Measurements from ENCODE around the gene ARID4A.
A peak's percentile ranks its signal among the peaks of the same experiment; 100 is the strongest.
"Not testable (repeated sequence)": the region's sequence is repeated elsewhere in the genome, so short reads cannot be mapped to it uniquely, and the experiment has no call there.

Gene ARID4A, protein sequence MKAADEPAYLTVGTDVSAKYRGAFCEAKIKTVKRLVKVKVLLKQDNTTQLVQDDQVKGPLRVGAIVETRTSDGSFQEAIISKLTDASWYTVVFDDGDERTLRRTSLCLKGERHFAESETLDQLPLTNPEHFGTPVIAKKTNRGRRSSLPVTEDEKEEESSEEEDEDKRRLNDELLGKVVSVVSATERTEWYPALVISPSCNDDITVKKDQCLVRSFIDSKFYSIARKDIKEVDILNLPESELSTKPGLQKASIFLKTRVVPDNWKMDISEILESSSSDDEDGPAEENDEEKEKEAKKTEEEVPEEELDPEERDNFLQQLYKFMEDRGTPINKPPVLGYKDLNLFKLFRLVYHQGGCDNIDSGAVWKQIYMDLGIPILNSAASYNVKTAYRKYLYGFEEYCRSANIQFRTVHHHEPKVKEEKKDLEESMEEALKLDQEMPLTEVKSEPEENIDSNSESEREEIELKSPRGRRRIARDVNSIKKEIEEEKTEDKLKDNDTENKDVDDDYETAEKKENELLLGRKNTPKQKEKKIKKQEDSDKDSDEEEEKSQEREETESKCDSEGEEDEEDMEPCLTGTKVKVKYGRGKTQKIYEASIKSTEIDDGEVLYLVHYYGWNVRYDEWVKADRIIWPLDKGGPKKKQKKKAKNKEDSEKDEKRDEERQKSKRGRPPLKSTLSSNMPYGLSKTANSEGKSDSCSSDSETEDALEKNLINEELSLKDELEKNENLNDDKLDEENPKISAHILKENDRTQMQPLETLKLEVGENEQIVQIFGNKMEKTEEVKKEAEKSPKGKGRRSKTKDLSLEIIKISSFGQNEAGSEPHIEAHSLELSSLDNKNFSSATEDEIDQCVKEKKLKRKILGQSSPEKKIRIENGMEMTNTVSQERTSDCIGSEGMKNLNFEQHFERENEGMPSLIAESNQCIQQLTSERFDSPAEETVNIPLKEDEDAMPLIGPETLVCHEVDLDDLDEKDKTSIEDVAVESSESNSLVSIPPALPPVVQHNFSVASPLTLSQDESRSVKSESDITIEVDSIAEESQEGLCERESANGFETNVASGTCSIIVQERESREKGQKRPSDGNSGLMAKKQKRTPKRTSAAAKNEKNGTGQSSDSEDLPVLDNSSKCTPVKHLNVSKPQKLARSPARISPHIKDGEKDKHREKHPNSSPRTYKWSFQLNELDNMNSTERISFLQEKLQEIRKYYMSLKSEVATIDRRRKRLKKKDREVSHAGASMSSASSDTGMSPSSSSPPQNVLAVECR

DNA sequence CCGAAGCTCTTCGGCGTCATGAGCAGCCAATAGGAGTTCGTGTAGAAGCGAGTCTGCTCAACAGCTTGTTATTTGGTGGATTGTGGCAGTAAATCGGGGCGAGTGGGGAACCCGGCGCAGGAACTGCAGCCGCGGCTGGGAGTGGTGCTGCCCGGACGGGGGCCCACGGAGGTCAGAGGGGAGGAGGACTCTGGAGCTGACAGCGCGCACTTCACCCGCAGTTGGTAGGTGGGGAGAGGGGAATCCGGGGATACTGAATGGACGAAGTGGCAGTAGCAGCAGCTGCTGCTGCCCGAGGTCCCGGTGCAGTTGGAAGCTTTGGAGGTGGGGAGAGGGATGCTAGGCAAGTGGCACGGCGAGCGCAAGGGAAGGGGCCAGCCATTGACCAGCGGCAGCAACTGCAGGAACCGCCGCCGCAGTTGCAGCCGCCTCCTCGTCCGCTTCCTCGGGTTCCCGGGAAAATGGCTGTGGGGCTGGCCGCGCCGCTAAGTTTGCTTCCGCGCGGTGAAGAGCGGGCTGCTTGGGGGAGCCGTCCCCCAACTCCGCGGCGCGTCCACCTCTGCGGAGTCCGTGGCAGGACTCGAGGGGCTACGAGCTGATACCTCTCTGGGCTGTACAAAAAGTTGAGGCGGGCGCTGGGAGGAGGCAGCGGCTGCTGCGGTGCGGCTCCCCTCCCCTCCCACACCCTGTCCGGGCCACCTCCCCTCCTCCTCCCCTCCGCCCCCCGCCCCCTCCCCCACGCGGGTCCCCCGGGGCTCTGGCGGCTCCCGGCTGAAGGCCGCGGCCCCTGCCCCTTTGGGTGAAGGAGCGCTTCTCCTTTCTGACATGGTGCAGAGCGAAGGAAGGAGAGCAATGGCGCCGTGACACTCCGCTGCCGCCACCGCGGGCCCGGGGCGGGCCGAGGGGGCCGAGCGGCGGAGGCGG, at the start of gene ARID4A:
ARID4A (plus strand) TSS at position 79 of the 924 bp plus-strand sequence. CDS start 1,300 bp downstream, outside the sequence.
- peak; percentile 67 for DNase-seq (ENCODE audit: low read depth)

DNA sequence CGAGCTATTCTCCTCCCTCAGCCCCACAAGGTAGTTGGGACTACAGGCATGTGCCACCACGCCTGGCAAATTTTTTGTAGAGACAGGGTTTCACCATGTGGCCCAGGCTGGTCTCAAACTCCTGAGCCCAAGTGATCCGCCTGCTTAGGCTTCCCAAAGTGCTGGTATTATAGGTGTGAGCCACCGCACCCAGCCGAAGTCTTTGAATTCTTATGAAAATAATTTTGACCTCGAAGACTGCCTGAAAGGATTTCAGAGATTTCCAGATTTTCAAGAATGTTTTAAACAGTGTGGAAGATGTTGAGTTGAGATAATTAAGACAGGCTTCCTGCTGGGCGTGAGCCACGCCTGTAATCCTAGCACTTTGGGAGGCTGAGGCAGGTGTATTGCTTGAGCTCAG, 48.7 kb upstream of the ARID4A start:
- no peak for DNase-seq (ENCODE audit: low read depth)

DNA sequence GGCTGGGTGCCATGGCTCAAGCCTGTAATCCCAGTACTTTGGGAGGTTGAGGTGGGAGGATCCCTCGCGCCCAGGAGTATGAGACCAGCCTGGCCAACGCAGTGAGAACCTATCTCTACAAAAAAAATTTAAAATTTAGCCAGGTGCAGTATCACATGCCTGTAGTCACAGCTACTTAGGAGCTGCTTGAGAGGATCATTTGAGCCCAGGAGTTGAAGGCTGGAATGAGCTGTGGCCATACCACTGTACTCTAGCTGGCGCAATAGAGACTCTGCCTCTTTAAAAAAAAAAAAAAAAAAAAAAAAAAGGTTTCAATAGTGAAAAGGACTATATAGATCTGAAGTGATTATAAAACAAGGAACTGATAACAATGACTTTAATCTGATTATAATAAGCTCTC, 40.2 kb upstream of the ARID4A start:
- no peak for DNase-seq (ENCODE audit: low read depth)

DNA sequence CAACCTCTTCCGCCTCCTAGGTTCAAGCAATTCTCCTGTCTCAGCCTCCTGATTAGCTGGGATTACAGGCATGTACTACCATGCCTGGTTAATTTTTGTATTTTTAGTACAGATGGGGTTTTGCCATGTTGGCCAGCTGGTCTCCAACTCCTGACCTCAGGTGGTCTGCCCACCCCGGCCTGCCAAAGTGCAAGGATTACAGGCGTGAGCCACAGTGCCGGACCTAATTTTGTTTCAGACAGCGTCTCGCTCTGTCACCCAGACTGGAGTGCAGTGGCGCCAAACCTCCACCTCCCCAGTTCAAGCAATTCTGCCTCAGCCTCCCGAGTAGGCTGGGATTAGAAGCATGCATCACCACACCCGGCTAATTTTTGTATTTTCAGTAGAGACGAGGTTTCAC, 36.4 kb upstream of the ARID4A start:
- not testable (repeated sequence) for DNase-seq (ENCODE audit: low read depth)

DNA sequence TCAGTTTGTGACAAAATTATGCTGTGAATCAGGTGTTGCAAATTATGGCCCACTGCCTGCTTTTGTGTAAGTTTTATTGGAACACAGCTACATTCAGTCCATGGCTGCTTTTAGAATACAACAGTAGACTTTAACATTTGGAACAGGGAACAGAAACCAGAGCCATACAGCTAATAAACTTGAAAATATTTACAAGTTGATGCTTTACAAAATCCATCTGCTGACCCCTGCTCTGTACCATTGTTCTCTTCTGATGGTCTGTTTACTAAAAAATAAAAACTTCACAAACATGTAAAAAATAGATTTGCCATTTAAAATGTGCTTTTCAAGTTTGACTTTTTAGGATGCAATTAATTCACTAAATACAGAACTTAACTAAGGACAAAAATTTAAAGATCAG, 33.0 kb upstream of the ARID4A start:
- no peak for DNase-seq (ENCODE audit: low read depth)

DNA sequence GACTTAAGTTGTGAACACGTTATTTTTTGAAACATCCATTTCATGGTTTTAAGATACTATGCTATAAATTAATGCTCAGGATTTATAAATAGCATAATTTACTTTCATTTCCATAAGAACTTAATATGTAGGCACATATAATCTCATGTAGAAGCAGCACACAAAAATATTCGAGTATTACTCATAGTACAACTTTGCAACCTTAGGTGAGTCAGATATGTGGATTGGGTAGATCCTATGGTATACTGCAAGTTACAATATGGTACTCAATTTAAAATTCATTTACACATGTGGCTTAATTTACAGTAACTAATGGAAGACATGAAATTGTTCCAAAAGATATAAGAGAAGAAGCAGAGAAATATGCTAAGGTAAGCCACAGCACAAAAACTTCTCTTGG, 27.7 kb upstream of the ARID4A start:
- DNase-seq (ENCODE audit: low read depth): no peak

DNA sequence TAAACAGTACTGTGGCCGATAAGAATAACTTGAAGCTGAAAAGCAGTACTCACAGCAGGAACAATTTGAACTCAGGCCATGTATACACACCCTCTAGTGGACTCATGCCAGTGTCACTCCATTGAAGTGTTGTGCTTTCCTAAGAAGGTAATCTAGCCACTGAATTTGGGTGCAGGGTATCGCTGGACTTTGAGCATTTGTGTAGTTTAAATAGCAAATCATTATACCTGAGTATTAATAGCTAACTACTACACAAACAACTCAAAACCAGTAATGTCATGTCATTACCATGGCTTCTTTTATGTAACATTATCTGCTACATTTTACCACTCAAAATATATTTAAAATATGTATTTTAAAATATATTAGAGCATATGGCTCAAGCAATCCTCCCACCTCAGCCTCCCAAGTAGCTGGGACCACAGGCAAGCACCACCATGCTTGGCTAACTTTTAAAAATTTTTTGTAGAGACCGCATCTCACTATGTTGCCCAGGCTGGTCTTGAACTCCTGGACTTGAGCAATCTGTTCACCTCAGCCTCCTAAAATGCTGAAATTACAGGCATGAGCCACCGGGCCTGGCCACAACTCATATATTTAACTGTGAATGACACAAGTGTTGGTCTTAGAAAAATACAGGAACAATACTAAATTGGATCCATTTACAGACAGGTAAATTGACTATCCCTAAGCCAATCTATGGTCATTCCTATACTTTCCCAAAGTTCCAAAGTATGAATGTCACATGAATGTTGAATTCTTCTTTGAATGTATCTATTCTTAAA, 25.6 kb upstream of the ARID4A start:
- no peak for DNase-seq (ENCODE audit: low read depth)

DNA sequence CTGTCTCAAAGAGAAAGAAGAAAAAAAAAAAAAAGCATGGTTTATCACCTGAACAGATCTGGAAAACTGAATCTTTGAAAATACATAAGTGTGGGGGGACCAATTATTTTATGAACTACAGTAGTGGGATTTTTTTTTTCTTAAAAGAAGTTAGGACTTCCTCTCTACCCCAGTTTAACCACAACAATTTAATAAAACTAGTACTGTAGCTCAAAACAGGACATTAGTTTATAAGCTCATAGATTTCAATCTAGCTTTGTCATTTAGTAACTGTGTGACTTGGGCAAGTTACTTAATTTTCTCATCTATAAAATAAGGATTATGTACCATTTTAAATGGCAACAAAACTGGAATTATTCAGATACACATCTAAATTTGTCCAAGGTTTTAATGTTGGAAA, 23.5 kb upstream of the ARID4A start:
- DNase-seq (ENCODE audit: low read depth): no peak

DNA sequence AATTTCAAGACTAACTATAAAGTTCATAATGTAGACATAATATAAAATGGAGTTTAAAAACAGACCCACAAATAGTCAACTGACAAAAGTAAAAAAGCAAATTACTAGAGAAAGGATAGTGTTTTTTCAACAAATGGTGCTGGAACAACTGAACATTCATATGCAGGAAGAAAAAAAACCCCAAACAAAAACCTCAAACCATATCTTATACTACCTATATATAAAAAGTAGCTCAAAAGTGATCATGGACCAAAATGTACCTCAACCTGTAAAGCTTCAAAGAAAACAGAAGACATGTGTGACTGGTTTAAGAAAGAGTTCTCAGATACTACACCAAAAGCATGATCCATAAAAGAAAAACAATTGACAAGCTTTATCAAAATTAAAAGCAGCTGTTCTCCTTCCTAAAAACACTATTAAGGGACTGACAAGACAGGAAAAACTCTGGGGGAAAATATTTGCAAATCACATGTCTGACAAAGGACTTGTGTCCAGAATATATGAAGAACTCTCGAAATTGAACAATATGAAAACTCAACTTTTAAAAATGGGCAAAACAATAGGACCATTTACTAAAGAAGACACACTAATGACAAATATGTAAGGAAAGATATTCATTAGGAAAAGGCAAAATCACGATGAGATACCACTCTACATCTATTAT, 22.7 kb upstream of the ARID4A start:
- DNase-seq (ENCODE audit: low read depth): no peak

DNA sequence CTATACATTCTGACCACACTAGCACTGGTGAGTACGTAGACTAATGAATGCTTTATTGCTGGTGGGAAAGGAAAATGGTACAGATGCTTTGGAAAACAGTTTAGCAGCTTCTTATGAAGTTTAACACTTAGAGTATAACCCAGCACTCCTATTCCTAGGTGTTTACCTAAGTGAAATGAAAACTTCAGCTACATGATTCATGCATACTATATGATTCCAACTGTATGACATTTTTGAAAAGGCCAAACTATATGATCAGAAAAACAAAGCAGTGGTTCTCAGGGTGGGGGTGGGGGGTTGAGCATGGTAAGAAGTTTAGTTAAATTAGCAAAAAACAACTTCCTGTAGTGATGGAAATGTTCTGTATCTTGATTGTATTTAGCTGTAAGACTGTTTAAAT, 22.1 kb upstream of the ARID4A start:
- no peak for DNase-seq (ENCODE audit: low read depth)

DNA sequence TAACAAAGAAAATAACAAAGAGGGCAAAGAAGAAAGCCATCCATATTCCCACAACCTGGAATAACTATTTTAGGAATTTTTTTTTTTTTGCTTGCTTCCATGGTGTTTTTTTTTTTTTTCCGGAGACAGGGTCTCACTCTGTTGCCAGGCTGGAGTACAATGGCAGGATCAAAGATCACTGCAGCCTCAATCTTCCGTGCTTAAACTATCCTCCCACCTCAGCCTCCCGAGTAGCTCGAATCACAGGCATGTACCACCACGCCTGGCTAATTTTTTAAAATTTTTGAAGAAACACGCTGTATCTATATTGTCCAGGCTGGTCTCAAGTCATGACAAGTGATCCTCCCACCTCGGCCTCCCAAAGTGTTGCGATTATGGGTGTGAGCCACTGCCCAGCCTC, 20.2 kb upstream of the ARID4A start:
- no peak for DNase-seq (ENCODE audit: low read depth)

DNA sequence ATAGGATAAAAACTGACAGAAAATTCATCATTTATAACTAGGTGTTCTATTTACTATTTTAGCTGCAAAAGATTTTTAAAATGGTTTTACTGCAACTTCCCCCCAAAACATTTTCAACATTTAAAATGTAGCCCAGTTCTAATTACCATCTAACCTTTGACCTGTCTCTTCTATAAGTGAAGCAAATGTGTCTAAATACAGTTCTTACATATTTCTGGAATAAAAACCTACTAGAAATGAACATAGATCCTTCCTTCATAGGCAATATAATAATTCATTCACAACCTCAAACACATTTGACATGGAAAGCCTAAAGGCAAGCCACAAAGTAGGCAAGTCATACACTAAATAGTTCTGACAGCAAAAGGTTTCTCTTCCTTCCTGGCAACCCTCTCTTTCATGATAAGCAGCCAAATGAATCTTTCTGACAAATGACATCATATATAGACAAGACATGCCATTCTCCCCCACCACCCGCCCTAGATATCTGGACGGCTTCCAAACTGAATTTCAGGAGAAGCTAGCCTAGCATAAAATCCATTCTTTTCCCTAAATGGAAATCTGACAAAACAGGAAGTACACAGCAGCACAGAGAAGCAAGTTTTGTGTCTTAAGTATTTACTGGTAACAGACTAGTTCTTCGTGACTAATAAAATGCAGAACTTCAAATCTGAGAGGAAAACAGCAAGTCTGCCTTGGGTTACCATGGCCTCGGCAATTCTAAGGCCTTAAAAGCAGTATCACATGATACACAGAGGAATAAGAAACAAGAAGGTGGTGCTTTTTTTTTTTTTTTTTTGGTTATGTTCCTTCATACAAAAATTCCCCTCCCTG, 17.2 kb upstream of the ARID4A start:
- no peak for DNase-seq (ENCODE audit: low read depth)

DNA sequence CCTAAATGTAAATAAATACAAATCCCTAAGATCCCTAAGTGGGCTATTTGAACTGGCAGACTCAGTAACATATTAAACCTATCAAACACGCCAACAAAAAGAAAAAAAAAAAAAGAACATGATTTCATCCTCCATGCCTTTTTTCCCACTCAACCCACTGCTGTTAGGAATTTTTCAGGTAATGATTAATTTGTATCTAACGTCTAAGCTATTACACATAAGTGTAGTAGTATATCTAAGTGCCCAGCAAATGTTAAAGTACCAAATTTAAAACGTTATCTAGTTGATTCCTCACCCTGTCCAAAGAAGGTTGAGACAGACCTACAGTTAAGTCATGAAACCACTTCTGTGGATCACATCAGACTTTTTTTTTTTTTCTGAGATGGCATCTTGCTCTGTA, 16.4 kb upstream of the ARID4A start:
- no peak for DNase-seq (ENCODE audit: low read depth)

DNA sequence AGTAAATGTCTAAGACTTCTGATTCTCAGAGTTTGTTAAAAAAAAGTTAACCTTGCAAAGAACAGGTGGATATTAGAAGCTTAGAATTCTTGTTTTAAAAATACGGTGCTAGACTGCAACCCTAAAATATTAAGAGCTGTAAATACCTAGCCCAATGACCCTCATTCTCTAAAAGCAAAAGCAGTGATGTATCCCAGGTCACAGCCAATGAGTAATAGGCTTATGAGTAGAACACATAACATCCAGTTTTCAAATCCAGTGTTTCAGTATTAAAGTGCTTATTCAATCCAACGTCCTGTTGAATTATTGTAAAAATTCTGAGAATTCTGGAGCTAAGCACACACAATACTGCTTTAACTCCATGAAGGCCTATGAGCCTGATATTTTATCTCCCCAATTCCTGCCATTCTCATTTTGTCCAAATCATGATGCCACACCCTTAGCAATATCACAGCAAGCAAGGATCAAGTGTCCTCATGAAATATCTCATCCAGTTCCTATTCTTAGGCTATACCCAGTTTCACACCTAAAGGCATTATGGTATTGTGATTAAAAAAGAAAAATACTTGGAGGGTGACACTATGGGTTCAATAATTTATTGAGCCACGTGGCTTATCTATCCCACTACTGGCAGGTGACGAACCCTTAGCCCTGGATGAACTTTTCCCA, 15.3 kb upstream of the ARID4A start:
- DNase-seq (ENCODE audit: low read depth): no peak

DNA sequence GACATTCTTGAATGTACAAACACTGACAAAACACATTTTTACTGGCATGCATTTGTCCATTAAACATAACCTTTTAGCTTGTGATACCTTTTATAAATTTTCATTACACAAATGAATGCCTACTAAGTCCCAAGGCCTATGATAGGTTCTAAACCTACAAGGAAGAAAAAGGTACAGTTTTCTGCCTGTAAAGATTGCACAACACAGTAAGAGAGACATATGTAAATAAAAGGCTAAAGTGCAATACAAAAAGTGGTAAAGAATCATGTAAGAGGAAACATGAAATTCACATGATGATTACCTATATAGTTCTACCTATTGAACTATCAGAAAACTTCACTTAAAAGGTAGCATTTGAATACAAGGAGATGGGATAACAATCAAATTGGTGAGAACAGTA, 14.6 kb upstream of the ARID4A start:
- no peak for DNase-seq (ENCODE audit: low read depth)

DNA sequence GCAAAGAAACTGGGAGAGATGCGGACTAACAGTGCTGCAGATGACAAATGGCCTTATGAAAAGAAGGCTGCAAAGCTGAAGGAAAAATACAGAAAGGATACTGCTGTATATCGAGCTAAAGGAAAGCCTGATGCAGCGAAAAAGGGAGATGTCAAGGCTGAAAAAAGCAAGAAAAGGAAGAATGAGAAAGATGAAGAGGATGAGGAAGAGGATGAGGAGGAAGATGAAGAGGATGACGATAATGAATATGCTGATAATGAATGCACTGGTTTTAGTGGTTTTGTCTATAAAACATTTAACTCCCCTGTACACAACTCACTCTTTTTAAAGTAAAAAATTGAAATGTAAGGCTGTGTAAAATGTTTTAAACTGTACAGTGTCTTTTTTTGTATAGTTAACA, 13.2 kb upstream of the ARID4A start:
- no peak for DNase-seq (ENCODE audit: low read depth)

DNA sequence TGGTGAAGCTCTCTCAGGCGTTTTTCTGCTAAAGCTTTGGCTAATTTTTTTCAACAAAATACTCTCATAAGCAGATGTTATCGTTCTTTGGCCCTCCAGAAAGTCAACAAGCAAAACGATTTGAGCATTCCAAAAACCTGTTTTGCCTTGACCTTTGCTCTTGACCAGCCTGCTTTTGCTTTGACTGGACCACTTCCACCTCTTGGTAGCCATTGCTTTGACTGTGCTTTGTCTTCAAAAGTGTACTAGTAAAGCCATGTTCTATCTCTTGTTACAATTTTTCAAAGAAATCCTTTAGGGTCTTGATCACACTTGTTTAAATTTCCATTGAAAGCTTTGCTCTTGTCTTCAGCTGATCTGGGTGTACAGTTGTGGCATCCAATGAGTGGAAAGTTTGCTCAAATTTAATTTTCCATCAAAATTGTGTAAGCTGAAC, 10.7 kb upstream of the ARID4A start:
- DNase-seq (ENCODE audit: low read depth): no peak

DNA sequence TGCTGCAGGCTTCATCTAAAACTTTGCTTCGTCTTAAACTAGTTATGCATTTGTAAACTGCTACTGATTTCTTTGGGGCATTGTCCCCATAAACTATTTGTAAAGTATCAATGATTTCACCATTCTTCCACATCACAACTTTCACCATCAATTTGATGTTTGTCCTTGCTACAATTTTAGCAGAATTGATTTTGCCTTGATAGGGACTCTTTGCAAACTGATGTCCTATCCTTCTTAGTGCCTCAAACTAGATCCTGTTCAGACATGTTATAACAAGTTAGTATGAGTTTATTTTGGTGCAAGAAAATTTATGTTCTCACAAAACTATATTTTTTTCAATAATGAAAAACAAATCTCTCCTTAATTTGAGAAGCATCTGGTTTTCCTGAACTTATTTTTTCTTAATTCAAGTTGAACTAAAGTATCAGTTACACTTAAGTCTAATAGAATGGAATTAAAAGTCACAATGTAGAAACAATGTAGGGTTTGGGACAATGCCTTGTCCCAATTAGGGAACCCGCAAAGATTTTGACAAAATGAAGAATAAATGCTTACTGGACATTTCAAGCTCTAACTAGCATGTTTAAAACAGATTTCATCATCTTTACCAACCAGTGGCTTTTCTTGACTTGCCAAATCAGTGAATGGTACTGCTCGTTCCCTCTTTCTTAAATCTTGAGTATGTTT, 10.1 kb upstream of the ARID4A start:
- no peak for DNase-seq (ENCODE audit: low read depth)

Measured in stimulated activated CD8-positive, alpha-beta memory T cell treated with anti-CD3 and anti-CD28 coated beads, Interleukin-12 subunit alpha, Interleukin-12 subunit beta, amount 100 ng/mL, for 4 hours (primary cell).